ENCODE data around the gene JAGN1.
A peak's percentile ranks its signal among the peaks of the same experiment; 100 is the strongest.
"Not testable (repeated sequence)": the region's sequence is repeated elsewhere in the genome, so short reads cannot be mapped to it uniquely, and the experiment has no call there.

JAGN1 gene

GRCh38 chr3:9899289-9899791 is 8.9 kb downstream of the JAGN1 start:
- no peak for DNase-seq

- not testable (repeated sequence) for DNase-seq
Measured at GRCh38 chr3:9900965-9901415, 10.6 kb downstream of the JAGN1 start.

- DNase-seq, result no peak
Measured at GRCh38 chr3:9901967-9902366, 11.6 kb downstream of the JAGN1 start.

GRCh38 chr3:9902372-9903237 is 12.2 kb downstream of the JAGN1 start, which contains the start of gene IL17RE:
Gene IL17RE (plus strand): TSS chr3:9902848. CDS start chr3:9902933, 85 bp downstream.
- DNase-seq, result no peak

- DNase-seq, result no peak
Measured at GRCh38 chr3:9903238-9903624, 12.8 kb downstream of the JAGN1 start.

GRCh38 chr3:9903904-9904303 is 13.5 kb downstream of the JAGN1 start:
- no peak for DNase-seq

GRCh38 chr3:9906480-9906879 is 16.1 kb downstream of the JAGN1 start:
- no peak for DNase-seq

GRCh38 chr3:9908286-9908685 is 17.9 kb downstream of the JAGN1 start:
- DNase-seq, result no peak

- no peak for DNase-seq
Measured at GRCh38 chr3:9909221-9910013, 19.0 kb downstream of the JAGN1 start.

GRCh38 chr3:9911863-9912262 is 21.5 kb downstream of the JAGN1 start:
- DNase-seq, result no peak

- no peak for DNase-seq
Measured at GRCh38 chr3:9912294-9912935, 22.0 kb downstream of the JAGN1 start.

GRCh38 chr3:9913601-9914000 is 23.2 kb downstream of the JAGN1 start:
- no peak for DNase-seq

GRCh38 chr3:9914011-9914410 is 23.6 kb downstream of the JAGN1 start:
- no peak for DNase-seq

GRCh38 chr3:9914559-9915253 is 24.3 kb downstream of the JAGN1 start:
- no peak for DNase-seq

GRCh38 chr3:9915254-9916141 is 25.1 kb downstream of the JAGN1 start:
- DNase-seq, result no peak

GRCh38 chr3:9916346-9916733 is 25.9 kb downstream of the JAGN1 start:
- no peak for DNase-seq

- peak; percentile 37 for DNase-seq
Measured at GRCh38 chr3:9916734-9917680, 26.6 kb downstream of the JAGN1 start, which contains the start of gene IL17RC. Gene IL17RC (plus strand): TSS chr3:9917098. CDS start chr3:9917316, 218 bp downstream.

- DNase-seq, result no peak
Measured at GRCh38 chr3:9917820-9918219, 27.4 kb downstream of the JAGN1 start.

- no peak for DNase-seq
Measured at GRCh38 chr3:9918261-9919038, 28.0 kb downstream of the JAGN1 start.

Data from NCI-H187 treated with DMSO at 0.1 percent for 48 hours (cell line).